Uterus (tissue), 4 donors: ENCODE data around the gene NPPC. TPM values are rescaled to one million over a fixed set of nuclear protein-coding genes. Genes with fewer than 3 reads are reported as not detected.

ENCODE experiments used
- DNase-seq, 2 donors: peaks; one replicate each; pipeline ENCODE4 v3.0.0-alpha.2; 2019 to 2020
- H3K27ac ChIP-seq, 2 donors: fragments of 200-600 bp; sonication (generic); 1 replicate in 1 of 2; 2 replicates in 1 of 2; pipeline ENCODE4 v1.5.1; 2016 to 2018
- H3K27me3 ChIP-seq, 2 donors: fragments of 200-600 bp; sonication (generic); one replicate each; pipeline ENCODE4 v1.5.1; 2018 to 2019; ENCODE audit warnings: control low read depth in 1 of 2
- H3K36me3 ChIP-seq, 2 donors: fragments of 200-600 bp; sonication (generic); one replicate each; pipeline ENCODE4 v1.5.1; 2019; ENCODE audit warnings: control low read depth in 1 of 2
- H3K4me1 ChIP-seq, 2 donors: fragments of 200-600 bp; sonication (generic); one replicate each; pipeline ENCODE4 v1.5.1; 2018 to 2019; ENCODE audit warnings: control low read depth in 1 of 2
- H3K4me3 ChIP-seq, 2 donors: fragments of 200-600 bp; sonication (generic); 1 replicate in 1 of 2; 2 replicates in 1 of 2; pipeline ENCODE4 v1.5.1; 2018 to 2019; ENCODE audit warnings: mild to moderate bottlenecking in 1 of 2
- H3K9me3 ChIP-seq, 2 donors: fragments of 200-600 bp; sonication (generic); one replicate each; pipeline ENCODE4 v1.5.1; 2019; ENCODE audit warnings: control low read depth in 1 of 2
- CTCF ChIP-seq, 4 experiments: fragments of 200-600 bp in 2 of 4; fragments of 450-650 bp in 2 of 4; sonication (generic) in 2 of 4; IDR thresholded peaks; one replicate each; pipeline ENCODE4 v1.5.1; 2016 to 2019; ENCODE audit warnings: antibody characterized with exemption in 4 of 4, mild to moderate bottlenecking in 2 of 4, moderate library complexity in 1 of 4
- POLR2A ChIP-seq, 2 donors: fragments of 450-650 bp; IDR thresholded peaks; one replicate each; pipeline ENCODE4 v1.6.1; 2016; ENCODE audit warnings: antibody characterized with exemption in 2 of 2, mild to moderate bottlenecking in 1 of 2, moderate library complexity in 1 of 2
- intact Hi-C: fragments of 100-400 bp; cut with DNase I; formaldehyde crosslinking; loops from one replicate; pipeline ENCODE4 v1.15.1; 2023; ENCODE audit warnings: low total_unique reads
- total RNA-seq, 4 donors: library from RNA; depleted of rRNA in 3 of 4; stranded (reverse); fragments of >200 nt in 3 of 4; gene quantifications; one replicate each; pipeline versions ENCODE4 v1.1.0 to v1.2.4, GENCODE V29; 2014 to 2023
- donor health status: DM: yes; HTN: yes; CAD: no.

The NPPC gene
- total RNA-seq, 4 donors from 2014 or later: 4.3 TPM; not detected in 3

- no peak overlapping the region for H3K4me3 ChIP-seq
- TF ChIP-seq CTCF (IDR thresholded peaks at IDR 0.05): no peak
- TF ChIP-seq POLR2A (IDR thresholded peaks at IDR 0.05): no peak
- intact Hi-C loops: loop anchor here (10.0 kb wide), 1 partner anchor 622 kb away; the partner anchor contains the start of genes CHRND and PRSS56
Measured at GRCh38 chr2:231902598-231902997, 23.6 kb downstream of the NPPC start.

GRCh38 chr2:231900972-231901371, 25.2 kb downstream of the NPPC start:
- intact Hi-C loops: loop anchor here (10.0 kb wide), 1 partner anchor 624 kb away; the partner anchor contains the start of genes CHRND and PRSS56

More at GRCh38 chr2:231902598-231902997, 23.6 kb downstream of the NPPC start:
- Histone ChIP-seq H3K36me3 (no peaks in the 10 kb centered on the region), H3K27me3 (no peaks in the 10 kb centered on the region), H3K4me1 (no peaks in the 10 kb centered on the region), H3K9me3 (no peaks in the 10 kb centered on the region), H3K27ac (no peak overlapping the region)
- DNase-seq: no peak

GRCh38 chr2:231900486-231900942, 25.7 kb downstream of the NPPC start:
- Histone ChIP-seq H3K36me3 (no peaks in the 10 kb centered on the region), H3K27ac (no peak overlapping the region), H3K27me3 (no peaks in the 10 kb centered on the region), H3K4me1 (no peaks in the 10 kb centered on the region), H3K9me3 (no peaks in the 10 kb centered on the region), H3K4me3 (no peak overlapping the region)
- peak; percentile 16 to 23 for DNase-seq
- intact Hi-C loops: loop anchor here (10.0 kb wide), 1 partner anchor 624 kb away; the partner anchor contains the start of genes CHRND and PRSS56
- TF ChIP-seq CTCF (IDR thresholded peaks at IDR 0.05) (peak in 2 of 4 experiments; percentile 14 to 33), POLR2A (IDR thresholded peaks at IDR 0.05) (no peak)

More at GRCh38 chr2:231900972-231901371, 25.2 kb downstream of the NPPC start:
- Histone ChIP-seq H3K4me3 (no peak overlapping the region), H3K27me3 (no peaks in the 10 kb centered on the region), H3K27ac (no peak overlapping the region), H3K36me3 (no peaks in the 10 kb centered on the region), H3K4me1 (no peaks in the 10 kb centered on the region), H3K9me3 (no peaks in the 10 kb centered on the region)
- TF ChIP-seq POLR2A (IDR thresholded peaks at IDR 0.05): no peak
- TF ChIP-seq CTCF (IDR thresholded peaks at IDR 0.05): no peak
- no peak for DNase-seq

GRCh38 chr2:231894566-231895380, 31.4 kb downstream of the NPPC start:
- no peak for DNase-seq
- Histone ChIP-seq H3K27ac (no peak overlapping the region), H3K4me1 (no peaks in the 10 kb centered on the region), H3K27me3 (no peaks in the 10 kb centered on the region), H3K9me3 (no peaks in the 10 kb centered on the region), H3K4me3 (no peak overlapping the region), H3K36me3 (no peaks in the 10 kb centered on the region)
- intact Hi-C loops: no loop called here
- TF ChIP-seq POLR2A (IDR thresholded peaks at IDR 0.05): no peak
- no peak for TF ChIP-seq CTCF (IDR thresholded peaks at IDR 0.05)

GRCh38 chr2:231891514-231891905, 34.7 kb downstream of the NPPC start:
- no peak overlapping the region for H3K27ac ChIP-seq
- DNase-seq: no peak
- no peaks in the 10 kb centered on the region for H3K36me3 ChIP-seq
- intact Hi-C loops: no loop called here
- TF ChIP-seq POLR2A (IDR thresholded peaks at IDR 0.05): no peak
- TF ChIP-seq CTCF (IDR thresholded peaks at IDR 0.05): no peak
- no peaks in the 10 kb centered on the region for H3K4me1 ChIP-seq
- no peaks in the 10 kb centered on the region for H3K27me3 ChIP-seq
- H3K9me3 ChIP-seq: no peaks in the 10 kb centered on the region
- H3K4me3 ChIP-seq: no peak overlapping the region
